RCC 7860 (cell line): ENCODE data around the gene MAN1C1.
A peak's percentile ranks its signal among the peaks of the same experiment; 100 is the strongest.
"Not testable (repeated sequence)": the region's sequence is repeated elsewhere in the genome, so short reads cannot be mapped to it uniquely, and the experiment has no call there.

Experiments
- DNase-seq: peaks from one replicate; pipeline ENCODE4 v3.0.0-alpha.2; 2015; ENCODE audit warnings: low spot score
- FAIRE-seq: peaks from 2 replicates; lab custom pipeline; 2012; peaks lifted over from hg19 to GRCh38; lab: Jason Lieb, UNC

Gene MAN1C1

GRCh38 chr1:25583519-25584370 lies 32.8 kb upstream of the MAN1C1 start:
- DNase-seq (no peak), FAIRE-seq (no peak)

- DNase-seq (no peak), FAIRE-seq (no peak)
Observed at GRCh38 chr1:25586181-25586588, 30.4 kb upstream of the MAN1C1 start.

GRCh38 chr1:25587290-25587689 lies 29.3 kb upstream of the MAN1C1 start:
- FAIRE-seq, result no peak

GRCh38 chr1:25588224-25588623 lies 28.4 kb upstream of the MAN1C1 start:
- FAIRE-seq, DNase-seq: not testable (repeated sequence)

More at GRCh38 chr1:25587290-25587689, 29.3 kb upstream of the MAN1C1 start:
- DNase-seq, result no peak

GRCh38 chr1:25588786-25589185 lies 27.8 kb upstream of the MAN1C1 start:
- DNase-seq, FAIRE-seq: not testable (repeated sequence)

- DNase-seq (no peak), FAIRE-seq (no peak)
Observed at GRCh38 chr1:25590096-25590824, 26.3 kb upstream of the MAN1C1 start.

GRCh38 chr1:25593861-25594260 lies 22.7 kb upstream of the MAN1C1 start:
- DNase-seq, result no peak
- FAIRE-seq, result no peak

- no peak for DNase-seq
- FAIRE-seq, result no peak
Observed at GRCh38 chr1:25594971-25595370, 21.6 kb upstream of the MAN1C1 start.

GRCh38 chr1:25596641-25597040 lies 19.9 kb upstream of the MAN1C1 start:
- DNase-seq, FAIRE-seq: not testable (repeated sequence)

- no peak for DNase-seq
- FAIRE-seq, result no peak
Observed at GRCh38 chr1:25598879-25599278, 17.7 kb upstream of the MAN1C1 start.

GRCh38 chr1:25599969-25600610 lies 16.5 kb upstream of the MAN1C1 start:
- FAIRE-seq, result no peak
- no peak for DNase-seq

- FAIRE-seq, DNase-seq: not testable (repeated sequence)
Observed at GRCh38 chr1:25600971-25601699, 15.5 kb upstream of the MAN1C1 start.

- not testable (repeated sequence) for DNase-seq, FAIRE-seq
Observed at GRCh38 chr1:25603779-25604538, 12.6 kb upstream of the MAN1C1 start.

GRCh38 chr1:25607123-25607522 lies 9.5 kb upstream of the MAN1C1 start:
- DNase-seq (no peak), FAIRE-seq (no peak)

- FAIRE-seq (peak; percentile 83), DNase-seq (peak; percentile 47)
Observed at GRCh38 chr1:25608488-25609178, 8.0 kb upstream of the MAN1C1 start.

GRCh38 chr1:25609921-25610320 lies 6.7 kb upstream of the MAN1C1 start:
- DNase-seq, result no peak

GRCh38 chr1:25610822-25611630 lies 5.6 kb upstream of the MAN1C1 start:
- FAIRE-seq (no peak), DNase-seq (no peak)

More at GRCh38 chr1:25609921-25610320, 6.7 kb upstream of the MAN1C1 start:
- FAIRE-seq, result no peak

GRCh38 chr1:25611843-25612242 lies 4.7 kb upstream of the MAN1C1 start:
- FAIRE-seq (no peak), DNase-seq (no peak)
